PC-9 (cell line): Measurements from ENCODE around the gene RBFOX2. TPM values are rescaled to one million over a fixed set of nuclear protein-coding genes. Genes with fewer than 3 reads are reported as not detected.

ENCODE experiments used
- BruUV-seq: library from RNA; stranded (reverse); fragments of 400-500 nt; replicated peaks from 2 replicates; lab custom pipeline; 2021; lab: Mats Ljungman, UMichigan
- CTCF ChIA-PET: fragments of 300-600 bp; sonication (Branson Sonifier 250); formaldehyde crosslinking; loops from one replicate; lab custom pipeline; 2022; ENCODE audit warnings: antibody characterized with exemption; lab: Charles Lee
- POLR2A ChIA-PET: fragments of 300-600 bp; sonication (Branson Sonifier 250); formaldehyde crosslinking; loops from one replicate; lab custom pipeline; 2022; ENCODE audit warnings: antibody characterized with exemption; ENCODE audit not compliant: unreplicated experiment; lab: Charles Lee
- DNase-seq, 2 experiments: peaks; one replicate each; pipeline versions ENCODE4 v3.0.0 to v3.0.0-alpha.2; 2015 to 2022; ENCODE audit warnings: mixed read lengths in 1 of 2
- H2AFZ ChIP-seq: fragments of 200-600 bp; sonication (generic); 2 replicates; pipeline ENCODE4 v1.8.1; 2017; ENCODE audit warnings: antibody characterized with exemption
- H3F3A ChIP-seq: fragments of 200-600 bp; sonication (generic); 2 replicates; pipeline ENCODE4 v1.8.1; 2017; ENCODE audit warnings: antibody characterized with exemption, mild to moderate bottlenecking, low read depth; ENCODE audit not compliant: insufficient read depth
- H3K27ac ChIP-seq: fragments of 200-600 bp; sonication (generic); 2 replicates; pipeline ENCODE4 v1.6.1; 2016; ENCODE audit warnings: mixed run types
- H3K27me3 ChIP-seq: fragments of 200-600 bp; sonication (generic); 2 replicates; pipeline ENCODE4 v1.6.1; 2016; ENCODE audit warnings: low read depth, mixed run types; ENCODE audit not compliant: insufficient read depth
- H3K36me3 ChIP-seq: fragments of 200-600 bp; sonication (generic); 2 replicates; pipeline ENCODE4 v1.6.1; 2016; ENCODE audit warnings: low read depth, mixed run types
- H3K4me1 ChIP-seq: fragments of 200-600 bp; sonication (generic); replicated peaks from 2 replicates; pipeline ENCODE4 v1.6.1; 2016; ENCODE audit warnings: mixed run types; ENCODE audit not compliant: insufficient read depth
- H3K4me2 ChIP-seq: fragments of 200-600 bp; sonication (generic); 2 replicates; pipeline ENCODE4 v1.6.1; 2017; ENCODE audit warnings: mixed run types
- H3K4me3 ChIP-seq: fragments of 200-600 bp; sonication (generic); 2 replicates; pipeline ENCODE4 v1.6.1; 2016; ENCODE audit warnings: mixed run types
- H3K79me2 ChIP-seq: fragments of 200-600 bp; sonication (generic); 2 replicates; pipeline ENCODE4 v1.6.1; 2017; ENCODE audit warnings: low read depth, mixed run types
- H3K9me2 ChIP-seq: fragments of 200-600 bp; sonication (generic); 2 replicates; pipeline ENCODE4 v1.8.1; 2017; ENCODE audit warnings: mild to moderate bottlenecking; ENCODE audit not compliant: insufficient read depth
- H3K9me3 ChIP-seq: fragments of 200-600 bp; sonication (generic); 2 replicates; pipeline ENCODE4 v1.8.1; 2016; ENCODE audit warnings: low read depth; ENCODE audit not compliant: insufficient read depth
- H4K20me1 ChIP-seq: fragments of 200-600 bp; sonication (generic); 2 replicates; pipeline ENCODE4 v1.8.1; 2017; ENCODE audit not compliant: insufficient read depth
- CTCF ChIP-seq: fragments of 200-600 bp; sonication (generic); conservative IDR thresholded peaks from 2 replicates; pipeline ENCODE4 v1.6.1; 2017; ENCODE audit warnings: mixed run types, antibody characterized with exemption, mild to moderate bottlenecking, moderate library complexity
- EZH2 ChIP-seq: fragments of 200-600 bp; sonication (generic); IDR thresholded peaks from 2 replicates; pipeline ENCODE4 v1.8.0; 2017; ENCODE audit warnings: antibody characterized with exemption, low read depth
- intact Hi-C: fragments of 100-400 bp; cut with micrococcal nuclease; formaldehyde crosslinking; loops from one replicate; pipeline ENCODE4 v1.10.0; 2022; ENCODE audit not compliant: unreplicated experiment
- total RNA-seq: library from RNA; stranded (reverse); gene quantifications from 2 replicates; pipeline ENCODE4 v1.2.3, GENCODE V29; 2021

The RBFOX2 gene
- total RNA-seq, 1 experiment from 2014 or later, result 109 TPM

DNA sequence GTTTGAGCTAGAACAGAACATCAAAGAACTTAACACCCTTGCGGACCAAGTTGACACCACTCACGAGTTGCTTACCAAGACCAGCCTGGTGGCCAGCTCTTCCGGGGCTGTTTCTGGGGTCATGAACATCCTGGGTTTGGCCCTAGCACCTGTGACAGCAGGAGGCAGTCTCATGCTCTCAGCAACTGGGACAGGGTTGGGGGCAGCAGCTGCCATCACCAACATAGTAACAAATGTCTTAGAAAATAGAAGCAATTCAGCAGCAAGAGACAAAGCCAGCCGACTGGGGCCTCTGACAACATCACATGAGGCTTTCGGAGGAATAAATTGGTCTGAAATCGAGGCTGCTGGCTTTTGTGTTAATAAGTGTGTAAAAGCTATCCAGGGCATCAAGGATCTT lies 302.2 kb downstream of the RBFOX2 start:
- H3K27ac ChIP-seq, result no peak overlapping the region
- POLR2A ChIA-PET, result interaction anchor here (0.6 to 0.7 kb wide), 3 partner anchors 78 to 1025 kb away, joined by 3 to 9 read pairs (median 4); partner anchors contain the start of gene APOL6
- no peak for DNase-seq

GRCh38 chr22:35725521-35725920 lies 303.1 kb downstream of the RBFOX2 start:
- Histone ChIP-seq H3K27me3 (no peaks in the 10 kb centered on the region), H3F3A (no peaks in the 10 kb centered on the region), H3K36me3 (no peaks in the 10 kb centered on the region), H3K9me2 (no peaks in the 10 kb centered on the region), H3K4me2 (no peak overlapping the region), H3K4me3 (no peak overlapping the region), H2AFZ (no peak overlapping the region), H4K20me1 (no peaks in the 10 kb centered on the region), H3K79me2 (no peaks in the 10 kb centered on the region), H3K9me3 (no peaks in the 10 kb centered on the region), H3K27ac (no peak overlapping the region), H3K4me1 (no peaks in the 10 kb centered on the region)
- no peak for DNase-seq
- POLR2A ChIA-PET, result no interaction called here
- BruUV-seq, result no TSS peak
- intact Hi-C loops, result no loop called here
- CTCF ChIA-PET, result no interaction called here
- no peak for TF ChIP-seq CTCF
- TF ChIP-seq EZH2, result no peak

More for the DNA sequence above, 302.2 kb downstream of the RBFOX2 start:
- no peak for TF ChIP-seq EZH2
- no peak for TF ChIP-seq CTCF
- Histone ChIP-seq H3F3A (no peaks in the 10 kb centered on the region), H3K4me2 (no peak overlapping the region), H3K9me3 (no peaks in the 10 kb centered on the region), H3K4me3 (no peak overlapping the region), H3K9me2 (no peaks in the 10 kb centered on the region), H4K20me1 (no peaks in the 10 kb centered on the region), H3K4me1 (no peaks in the 10 kb centered on the region), H3K27me3 (no peaks in the 10 kb centered on the region), H3K79me2 (no peaks in the 10 kb centered on the region), H2AFZ (no peak overlapping the region), H3K36me3 (no peaks in the 10 kb centered on the region)
- CTCF ChIA-PET, result no interaction called here
- intact Hi-C loops, result no loop called here
- BruUV-seq, result no TSS peak

GRCh38 chr22:35721960-35722359 lies 306.7 kb downstream of the RBFOX2 start:
- BruUV-seq, result no TSS peak
- Histone ChIP-seq H3K36me3 (no peaks in the 10 kb centered on the region), H3K4me1 (no peaks in the 10 kb centered on the region), H4K20me1 (no peaks in the 10 kb centered on the region), H3K9me2 (no peaks in the 10 kb centered on the region), H3K9me3 (no peaks in the 10 kb centered on the region), H2AFZ (no peak overlapping the region), H3K27ac (no peak overlapping the region), H3K27me3 (no peaks in the 10 kb centered on the region), H3F3A (no peaks in the 10 kb centered on the region), H3K4me3 (no peak overlapping the region), H3K79me2 (no peaks in the 10 kb centered on the region), H3K4me2 (no peak overlapping the region)
- TF ChIP-seq CTCF (no peak), EZH2 (no peak)
- DNase-seq, result no peak
- intact Hi-C loops, result no loop called here
- CTCF ChIA-PET, result no interaction called here
- POLR2A ChIA-PET, result no interaction called here
